ENCODE data around the gene ZNF232. TPM values are rescaled to one million over a fixed set of nuclear protein-coding genes. Genes with fewer than 3 reads are reported as not detected.

The ZNF232 gene
- total RNA-seq, 2 experiments from 2014 or later, result 2.1 to 3.6 TPM

GRCh38 chr17:5100832-5101231 is 10.8 kb downstream of the ZNF232 start:
- Histone ChIP-seq H3K27ac (ENCODE audit: low read depth in 1 of 2, low read length in 2 of 2) (no peak overlapping the region), H3K36me3 (ENCODE audit: insufficient read depth, low read length) (peaks cover 5% of the 10 kb centered on the region), H3K4me1 (ENCODE audit: insufficient read depth, low read length) (peaks cover 12% of the 10 kb centered on the region), H3K4me3 (ENCODE audit: low read length) (no peak overlapping the region), H3K9me3 (ENCODE audit: control insufficient read depth in 1 of 2, insufficient read depth in 1 of 2, low read length in 2 of 2) (peaks cover 17 to 22% of the 10 kb centered on the region in 2 experiments), H3K27me3 (ENCODE audit: control insufficient read depth in 1 of 2, insufficient read depth in 2 of 2, low read length in 2 of 2) (peaks cover 7 to 8% of the 10 kb centered on the region in 2 experiments)
- CTCF ChIA-PET, result no interaction called here
- Mint-ChIP-seq H3K4me3 (peak overlapping the region; percentile 38), H3K27ac (no peak overlapping the region), H3K27me3 (no peaks in the 10 kb centered on the region), H3K4me1 (ENCODE audit: low read depth) (peaks cover 13% of the 10 kb centered on the region), H3K9me3 (peaks cover 4% of the 10 kb centered on the region), H3K36me3 (ENCODE audit: low read depth) (peaks cover 21% of the 10 kb centered on the region)
- no peak for TF ChIP-seq CTCF (IDR thresholded peaks at IDR 0.05)
- ATAC-seq (ENCODE audit: poor library complexity) (no peak), DNase-seq (no peak)
- POLR2A ChIA-PET, result no interaction called here
- intact Hi-C loops (cut with DNase I, micrococcal nuclease), result no loop called here

- Mint-ChIP-seq H3K4me3 (peak overlapping the region; percentile 15), H3K4me1 (ENCODE audit: low read depth) (peaks cover 13% of the 10 kb centered on the region), H3K27ac (no peak overlapping the region), H3K27me3 (no peaks in the 10 kb centered on the region), H3K9me3 (peaks cover 10% of the 10 kb centered on the region), H3K36me3 (ENCODE audit: low read depth) (peaks cover 28% of the 10 kb centered on the region)
- Histone ChIP-seq H3K4me1 (ENCODE audit: insufficient read depth, low read length) (peaks cover 12% of the 10 kb centered on the region), H3K9me3 (ENCODE audit: control insufficient read depth in 1 of 2, insufficient read depth in 1 of 2, low read length in 2 of 2) (peaks cover 25 to 31% of the 10 kb centered on the region in 2 experiments), H3K27me3 (ENCODE audit: control insufficient read depth in 1 of 2, insufficient read depth in 2 of 2, low read length in 2 of 2) (peaks cover 7 to 8% of the 10 kb centered on the region in 2 experiments), H3K27ac (ENCODE audit: low read depth in 1 of 2, low read length in 2 of 2) (no peak overlapping the region), H3K36me3 (ENCODE audit: insufficient read depth, low read length) (no peaks in the 10 kb centered on the region), H3K4me3 (ENCODE audit: low read length) (no peak overlapping the region)
- ChIA-PET CTCF (no interaction called here), POLR2A (no interaction called here)
- TF ChIP-seq CTCF (IDR thresholded peaks at IDR 0.05), result no peak
- intact Hi-C loops (cut with DNase I, micrococcal nuclease), result no loop called here
- ATAC-seq (ENCODE audit: poor library complexity) (no peak), DNase-seq (no peak)
These were observed 12.4 kb downstream of the ZNF232 start for GRCh38 chr17:5099271-5099670.

- peak overlapping the region; percentile 53 for H3K27ac Mint-ChIP-seq
- no peak for TF ChIP-seq CTCF (IDR thresholded peaks at IDR 0.05)
- intact Hi-C loops (cut with DNase I, micrococcal nuclease), result no loop called here
- ATAC-seq (ENCODE audit: poor library complexity), result peak; percentile 92
- Histone ChIP-seq H3K4me1 (ENCODE audit: insufficient read depth, low read length) (peaks cover 12% of the 10 kb centered on the region), H3K27me3 (ENCODE audit: control insufficient read depth in 1 of 2, insufficient read depth in 2 of 2, low read length in 2 of 2) (peaks cover 7 to 8% of the 10 kb centered on the region in 2 experiments), H3K4me3 (ENCODE audit: low read length) (peak overlapping the region; percentile 44), H3K27ac (ENCODE audit: low read depth in 1 of 2, low read length in 2 of 2) (no peak overlapping the region), H3K9me3 (ENCODE audit: control insufficient read depth in 1 of 2, insufficient read depth in 1 of 2, low read length in 2 of 2) (peaks cover 31 to 52% of the 10 kb centered on the region in 2 experiments), H3K36me3 (ENCODE audit: insufficient read depth, low read length) (peaks cover 1% of the 10 kb centered on the region)
- no peaks in the 10 kb centered on the region for H3K27me3 Mint-ChIP-seq
- peak overlapping the region; percentile 90 for H3K4me3 Mint-ChIP-seq
- peaks cover 13% of the 10 kb centered on the region for H3K4me1 Mint-ChIP-seq (ENCODE audit: low read depth)
- POLR2A ChIA-PET, result interaction anchor here (0.9 kb wide), 1 partner anchor 14 kb away, joined by 4 read pairs; the partner anchor contains the start of gene ZNF232
- peaks cover 48% of the 10 kb centered on the region for H3K36me3 Mint-ChIP-seq (ENCODE audit: low read depth)
- peaks cover 14% of the 10 kb centered on the region for H3K9me3 Mint-ChIP-seq
- CTCF ChIA-PET, result no interaction called here
- DNase-seq, result peak in 11 of 14 experiments; percentile 16 to 71 (median 49)
These were observed 14.4 kb downstream of the ZNF232 start for GRCh38 chr17:5097101-5097834.
